HEK293 (cell line): Measurements from ENCODE around the gene CAPN15.

Experiments
- CTCF ChIA-PET: fragments of 350-600 bp; formaldehyde crosslinking; extraction: SDS; loops from one replicate; lab custom pipeline; 2021; ENCODE audit warnings: antibody characterized with exemption; lab: Yijun Ruan, JAX
- POLR2A ChIA-PET: fragments of 300-600 bp; formaldehyde crosslinking; extraction: SDS; loops from one replicate; lab custom pipeline; 2020; ENCODE audit warnings: antibody characterized with exemption, inconsistent platforms; lab: Yijun Ruan, JAX
- H3K27ac ChIP-seq: fragments of 200-500 bp; sonication (Bioruptor generic); 2 replicates; pipeline ENCODE4 v1.5.1; 2014; ENCODE audit warnings: low read depth, low read length, control low read depth, inconsistent platforms; ENCODE audit errors: extremely low read depth
- H3K36me3 ChIP-seq, 2 experiments: fragments of 200-500 bp in 1 of 2; sonication (Bioruptor generic) in 1 of 2; 1 replicate in 1 of 2; 2 replicates in 1 of 2; pipeline ENCODE4 v1.5.1; 2014 to 2017; ENCODE audit warnings: inconsistent platforms in 2 of 2, low read length in 2 of 2; ENCODE audit not compliant: control insufficient read depth in 2 of 2, insufficient read depth in 1 of 2
- H3K4me1 ChIP-seq: fragments of 200-500 bp; sonication (Bioruptor generic); 2 replicates; pipeline ENCODE4 v1.5.1; 2014; ENCODE audit warnings: mild to moderate bottlenecking, low read length, inconsistent platforms; ENCODE audit not compliant: control insufficient read depth, insufficient read depth
- H3K4me3 ChIP-seq: 2 replicates; pipeline ENCODE4 v1.5.1; 2011; ENCODE audit warnings: low read depth, mild to moderate bottlenecking, control low read depth, low read length, moderate library complexity
- H3K9me3 ChIP-seq: fragments of 200-500 bp; sonication (Bioruptor generic); 2 replicates; pipeline ENCODE4 v1.5.1; 2014; ENCODE audit warnings: low read depth, low read length, inconsistent platforms; ENCODE audit not compliant: control insufficient read depth, insufficient read depth
- BCL11B ChIP-seq: fragments of 450-650 bp; formaldehyde crosslinking; IDR thresholded peaks from 2 replicates; pipeline ENCODE4 v1.5.1; 2016; ENCODE audit warnings: low read depth, missing biosample characterization, missing genetic modification characterization
- CTCF ChIP-seq: fragments of 450-650 bp; formaldehyde crosslinking; IDR thresholded peaks from 2 replicates; pipeline ENCODE4 v1.5.1; 2016; ENCODE audit warnings: missing biosample characterization, missing genetic modification characterization
- GLIS2 ChIP-seq: fragments of 450-650 bp; formaldehyde crosslinking; IDR thresholded peaks from 2 replicates; pipeline ENCODE4 v1.5.1; 2016; ENCODE audit warnings: missing biosample characterization, missing genetic modification characterization
- HIC1 ChIP-seq: fragments of 450-650 bp; formaldehyde crosslinking; IDR thresholded peaks from 2 replicates; pipeline ENCODE4 v1.5.1; 2016; ENCODE audit warnings: missing biosample characterization, missing genetic modification characterization
- HOXA7 ChIP-seq: sonication (generic); formaldehyde crosslinking; IDR thresholded peaks from 2 replicates; pipeline ENCODE4 v1.8.1; 2022; ENCODE audit warnings: missing genetic modification reagents, borderline replicate concordance
- HOXC10 ChIP-seq: sonication (generic); formaldehyde crosslinking; IDR thresholded peaks from 2 replicates; pipeline ENCODE4 v1.8.1; 2023; ENCODE audit warnings: mild to moderate bottlenecking, missing genetic modification reagents
- KLF9 ChIP-seq: fragments of 450-650 bp; formaldehyde crosslinking; IDR thresholded peaks from 2 replicates; pipeline ENCODE4 v1.5.1; 2016; ENCODE audit warnings: missing biosample characterization, missing genetic modification characterization, low read depth
- MZF1 ChIP-seq: fragments of 450-650 bp; formaldehyde crosslinking; IDR thresholded peaks from 2 replicates; pipeline ENCODE4 v1.5.1; 2017; ENCODE audit warnings: missing biosample characterization, missing genetic modification characterization, borderline replicate concordance
- PATZ1 ChIP-seq: fragments of 450-650 bp; formaldehyde crosslinking; IDR thresholded peaks from 2 replicates; pipeline ENCODE4 v1.5.1; 2016; ENCODE audit warnings: missing biosample characterization, missing genetic modification characterization
- PRDM6 ChIP-seq: fragments of 450-650 bp; formaldehyde crosslinking; IDR thresholded peaks from 2 replicates; pipeline ENCODE4 v1.5.1; 2017; ENCODE audit warnings: missing biosample characterization, missing genetic modification characterization
- SETDB1 ChIP-seq: IDR thresholded peaks from one replicate; pipeline ENCODE4 v1.6.1; 2017; ENCODE audit warnings: mild to moderate bottlenecking, low read length, moderate library complexity, mixed read lengths; ENCODE audit not compliant: insufficient read length
- TRIM28 ChIP-seq: IDR thresholded peaks from 2 replicates; pipeline ENCODE4 v1.6.1; 2011; ENCODE audit warnings: low read length, control low read depth, borderline replicate concordance
- ZBTB1 ChIP-seq: fragments of 450-650 bp; formaldehyde crosslinking; IDR thresholded peaks from 2 replicates; pipeline ENCODE4 v1.5.1; 2016; ENCODE audit warnings: missing biosample characterization, missing genetic modification characterization
- ZBTB49 ChIP-seq: fragments of 450-650 bp; formaldehyde crosslinking; IDR thresholded peaks from 2 replicates; pipeline ENCODE4 v1.5.1; 2016; ENCODE audit warnings: missing biosample characterization, missing genetic modification characterization, low read depth
- ZNF138 ChIP-seq: fragments of 450-650 bp; formaldehyde crosslinking; IDR thresholded peaks from 2 replicates; pipeline ENCODE4 v1.5.1; 2016; ENCODE audit warnings: missing biosample characterization, missing genetic modification characterization, borderline replicate concordance
- ZNF140 ChIP-seq: fragments of 450-650 bp; formaldehyde crosslinking; IDR thresholded peaks from 2 replicates; pipeline ENCODE4 v1.5.1; 2016; ENCODE audit warnings: missing biosample characterization, missing genetic modification characterization
- ZNF16 ChIP-seq: fragments of 450-650 bp; formaldehyde crosslinking; IDR thresholded peaks from 2 replicates; pipeline ENCODE4 v1.5.1; 2016; ENCODE audit warnings: low read depth, missing biosample characterization, missing genetic modification characterization
- ZNF302 ChIP-seq: fragments of 450-650 bp; formaldehyde crosslinking; IDR thresholded peaks from 2 replicates; pipeline ENCODE4 v1.5.1; 2016; ENCODE audit warnings: missing biosample characterization, missing genetic modification characterization, low read depth
- ZNF341 ChIP-seq: fragments of 450-650 bp; formaldehyde crosslinking; IDR thresholded peaks from 2 replicates; pipeline ENCODE4; 2016; ENCODE audit warnings: low read depth, missing biosample characterization, missing genetic modification characterization
- ZNF354C ChIP-seq: fragments of 450-650 bp; formaldehyde crosslinking; IDR thresholded peaks from 2 replicates; pipeline ENCODE4 v1.5.1; 2016; ENCODE audit warnings: missing biosample characterization, missing genetic modification characterization, low read depth, borderline replicate concordance
- ZNF704 ChIP-seq: fragments of 450-650 bp; formaldehyde crosslinking; IDR thresholded peaks from 2 replicates; pipeline ENCODE4 v1.5.1; 2016; ENCODE audit warnings: missing biosample characterization, missing genetic modification characterization
- ZNF776 ChIP-seq: fragments of 450-650 bp; formaldehyde crosslinking; IDR thresholded peaks from 2 replicates; pipeline ENCODE4 v1.5.0; 2017; ENCODE audit warnings: missing biosample characterization, missing genetic modification characterization, borderline replicate concordance
- ZNF843 ChIP-seq: fragments of 450-650 bp; formaldehyde crosslinking; IDR thresholded peaks from 2 replicates; pipeline ENCODE4 v1.5.1; 2016; ENCODE audit warnings: missing biosample characterization, missing genetic modification characterization
- ZXDB ChIP-seq: fragments of 450-650 bp; formaldehyde crosslinking; IDR thresholded peaks from 2 replicates; pipeline ENCODE4 v1.5.1; 2016; ENCODE audit warnings: missing biosample characterization, missing genetic modification characterization

The CAPN15 gene

GRCh38 chr16:583815-584591, 56.5 kb downstream of the CAPN15 start (continued):
- no peak for TF ChIP-seq MZF1 (tag by site-specific recombination)

- ChIA-PET POLR2A (interaction anchor here (0.9 to 1.1 kb wide), 4 partner anchors 12 to 99 kb away, joined by 3 read pairs; partner anchors contain the start of genes JMJD8 and METTL26), CTCF (interaction anchor here (0.5 to 1.3 kb wide), 3 partner anchors 13 to 193 kb away, joined by 3 to 4 read pairs (median 3); no protein-coding TSS in a partner anchor)
- peaks cover 5% of the 10 kb centered on the region; the same call in 1 of the 2 replicates for H3K4me1 ChIP-seq
- H3K27ac ChIP-seq: no peak overlapping the region
- no peak overlapping the region for H3K4me3 ChIP-seq
- H3K36me3 ChIP-seq: peaks cover 0 to 17% of the 10 kb centered on the region in 2 experiments; a peak in 1 of 3 replicates
- H3K9me3 ChIP-seq: no peaks in the 10 kb centered on the region
- TF ChIP-seq CTCF (peak; percentile 77), BCL11B (tag by site-specific recombination) (peak; percentile 77), ZNF138 (no peak), HOXA7 (CRISPR knock-in tag) (no peak), SETDB1 (no peak), ZNF704 (tag by site-specific recombination) (no peak), ZNF843 (tag by site-specific recombination) (peak; percentile 59; the same call in 1 of the 2 replicates), ZXDB (tag by site-specific recombination) (0 out of 2 replicates have a peak, but pooled peaks have one; percentile 6), ZNF354C (tag by site-specific recombination) (no peak), ZNF16 (tag by site-specific recombination) (no peak), TRIM28 (no peak), GLIS2 (no peak), ZBTB1 (no peak), HOXC10 (CRISPR knock-in tag) (no peak), ZNF140 (tag by site-specific recombination) (no peak), ZNF776 (no peak), HIC1 (tag by site-specific recombination) (peak; percentile 68; the same call in 1 of the 2 replicates), ZNF302 (no peak), ZNF341 (tag by site-specific recombination) (no peak), ZBTB49 (no peak), PATZ1 (tag by site-specific recombination) (0 out of 2 replicates have a peak, but pooled peaks have one; percentile 12), PRDM6 (tag by site-specific recombination) (no peak), KLF9 (tag by site-specific recombination) (0 out of 2 replicates have a peak, but pooled peaks have one; percentile 41)
These were observed 57.8 kb downstream of the CAPN15 start for GRCh38 chr16:585351-585750.
